ENCODE results near the gene MRPS18B. TPM values are rescaled to one million over a fixed set of nuclear protein-coding genes. Genes with fewer than 3 reads are reported as not detected.

The MRPS18B gene
- polyA plus RNA-seq, 3 donors, result 18.8 to 52.4 (median 45.2) TPM

DNA sequence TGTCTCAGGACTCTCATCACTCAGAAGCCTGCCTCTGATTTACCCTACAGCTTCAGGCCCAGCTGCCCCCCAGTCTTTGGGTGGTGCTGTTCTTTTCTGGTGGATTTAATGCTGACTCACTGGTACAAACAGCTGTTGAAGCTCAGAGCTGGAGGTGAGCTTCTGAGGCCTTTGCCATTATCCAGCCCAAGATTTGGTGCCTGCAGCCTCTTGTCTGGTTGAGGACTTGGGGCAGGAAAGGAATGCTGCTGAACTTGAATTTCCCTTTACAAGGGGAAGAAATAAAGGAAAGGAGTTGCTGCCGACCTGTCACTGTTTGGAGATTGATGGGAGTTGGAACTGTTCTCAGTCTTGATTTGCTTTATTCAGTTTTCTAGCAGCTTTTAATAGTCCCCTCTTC lies 26.6 kb upstream of the MRPS18B start:
- Mint-ChIP-seq H3K4me1 (no peaks in the 10 kb centered on the region), H3K4me3 (no peak overlapping the region), H3K27me3 (ENCODE audit: low read depth in 3 of 3) (peaks cover 0 to 2% (median 2%) of the 10 kb centered on the region in 3 donors), H3K9me3 (peaks cover 0 to 2% (median 0%) of the 10 kb centered on the region in 7 donors), H3K27ac (peak overlapping the region in 2 of 7 donors; percentile 38 to 46), H3K36me3 (peaks cover 67 to 94% of the 10 kb centered on the region in 2 donors)
- WGBS (ENCODE audit: insufficient coverage), result no CpG with 5 or more reads among the region's 1 CpG
- H3K4me2 ChIP-seq (replicated peaks; ENCODE audit: extremely low read depth, low read length, poor library complexity, severe bottlenecking), result no peak overlapping the region
- peak overlapping the region in 1 of 2 donors; percentile 45 for H3K27ac ChIP-seq (ENCODE audit: low read depth in 1 of 2, low read length in 2 of 2)
- no peak overlapping the region for H3K4me3 ChIP-seq (replicated peaks in 1 of 3; ENCODE audit: low read depth in 2 of 3, low read length in 3 of 3)
- no peaks in the 10 kb centered on the region for H3K27me3 ChIP-seq (ENCODE audit: control insufficient read depth in 2 of 2, insufficient read depth in 2 of 2, low read length in 2 of 2)
- H3K9ac ChIP-seq (ENCODE audit: insufficient read depth, low read length, poor library complexity, severe bottlenecking), result no peak overlapping the region
- H3K4me1 ChIP-seq (ENCODE audit: control insufficient read depth in 1 of 2, insufficient read depth in 2 of 2, low read length in 2 of 2), result no peaks in the 10 kb centered on the region
- intact Hi-C loops (cut with micrococcal nuclease), result loop anchor here in 1 of 2 donors (10.0 kb wide), 1 partner anchor 46 kb away; no protein-coding TSS in a partner anchor
- no peaks in the 10 kb centered on the region for H3K79me2 ChIP-seq (ENCODE audit: insufficient read depth, low read length)
- no peak for DNase-seq
- no peak overlapping the region for H2AFZ ChIP-seq (ENCODE audit: insufficient read depth, low read depth, low read length, poor library complexity, severe bottlenecking)
- TF ChIP-seq, protein P1, sequence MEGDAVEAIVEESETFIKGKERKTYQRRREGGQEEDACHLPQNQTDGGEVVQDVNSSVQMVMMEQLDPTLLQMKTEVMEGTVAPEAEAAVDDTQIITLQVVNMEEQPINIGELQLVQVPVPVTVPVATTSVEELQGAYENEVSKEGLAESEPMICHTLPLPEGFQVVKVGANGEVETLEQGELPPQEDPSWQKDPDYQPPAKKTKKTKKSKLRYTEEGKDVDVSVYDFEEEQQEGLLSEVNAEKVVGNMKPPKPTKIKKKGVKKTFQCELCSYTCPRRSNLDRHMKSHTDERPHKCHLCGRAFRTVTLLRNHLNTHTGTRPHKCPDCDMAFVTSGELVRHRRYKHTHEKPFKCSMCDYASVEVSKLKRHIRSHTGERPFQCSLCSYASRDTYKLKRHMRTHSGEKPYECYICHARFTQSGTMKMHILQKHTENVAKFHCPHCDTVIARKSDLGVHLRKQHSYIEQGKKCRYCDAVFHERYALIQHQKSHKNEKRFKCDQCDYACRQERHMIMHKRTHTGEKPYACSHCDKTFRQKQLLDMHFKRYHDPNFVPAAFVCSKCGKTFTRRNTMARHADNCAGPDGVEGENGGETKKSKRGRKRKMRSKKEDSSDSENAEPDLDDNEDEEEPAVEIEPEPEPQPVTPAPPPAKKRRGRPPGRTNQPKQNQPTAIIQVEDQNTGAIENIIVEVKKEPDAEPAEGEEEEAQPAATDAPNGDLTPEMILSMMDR (IDR thresholded peaks at IDR 0.05), result no peak
- peaks cover 62 to 92% of the 10 kb centered on the region in 2 donors for H3K36me3 ChIP-seq (replicated peaks in 1 of 2; ENCODE audit: control insufficient read depth in 1 of 2, insufficient read depth in 2 of 2, low read length in 2 of 2)
- H4K20me1 ChIP-seq (ENCODE audit: insufficient read depth, low read length), result peaks cover 31% of the 10 kb centered on the region
- H3K9me3 ChIP-seq (replicated peaks in 1 of 2; ENCODE audit: control insufficient read depth in 1 of 2, insufficient read depth in 1 of 2, low read length in 2 of 2), result no peaks in the 10 kb centered on the region

DNA sequence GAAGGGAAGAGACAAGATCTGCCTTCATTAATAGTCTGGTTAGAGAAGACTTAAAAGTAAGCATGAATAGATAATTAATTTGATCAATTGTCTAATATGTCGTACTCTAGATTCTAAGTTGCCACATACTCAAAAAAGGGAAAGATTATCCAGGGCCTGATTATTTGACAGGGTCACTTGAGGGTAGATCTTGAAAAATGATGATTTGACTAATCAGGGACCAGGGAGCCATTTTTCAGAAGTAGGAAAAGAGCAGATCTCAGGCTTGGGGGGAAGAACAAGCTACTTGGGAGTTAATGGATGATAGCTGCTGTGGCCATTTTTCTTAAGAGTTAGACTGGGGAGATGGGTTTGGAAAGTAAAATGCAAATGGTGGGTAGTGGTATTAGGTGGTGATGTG lies 25.4 kb upstream of the MRPS18B start:
- Histone ChIP-seq H3K4me1 (ENCODE audit: control insufficient read depth in 1 of 2, insufficient read depth in 2 of 2, low read length in 2 of 2) (no peaks in the 10 kb centered on the region), H3K79me2 (ENCODE audit: insufficient read depth, low read length) (no peaks in the 10 kb centered on the region), H3K4me3 (replicated peaks in 1 of 3; ENCODE audit: low read depth in 2 of 3, low read length in 3 of 3) (no peak overlapping the region), H3K27ac (ENCODE audit: low read depth in 1 of 2, low read length in 2 of 2) (no peak overlapping the region), H3K9me3 (replicated peaks in 1 of 2; ENCODE audit: control insufficient read depth in 1 of 2, insufficient read depth in 1 of 2, low read length in 2 of 2) (no peaks in the 10 kb centered on the region), H3K36me3 (replicated peaks in 1 of 2; ENCODE audit: control insufficient read depth in 1 of 2, insufficient read depth in 2 of 2, low read length in 2 of 2) (peaks cover 50 to 79% of the 10 kb centered on the region in 2 donors), H3K27me3 (ENCODE audit: control insufficient read depth in 2 of 2, insufficient read depth in 2 of 2, low read length in 2 of 2) (no peaks in the 10 kb centered on the region), H3K4me2 (replicated peaks; ENCODE audit: extremely low read depth, low read length, poor library complexity, severe bottlenecking) (no peak overlapping the region), H3K9ac (ENCODE audit: insufficient read depth, low read length, poor library complexity, severe bottlenecking) (no peak overlapping the region), H2AFZ (ENCODE audit: insufficient read depth, low read depth, low read length, poor library complexity, severe bottlenecking) (no peak overlapping the region), H4K20me1 (ENCODE audit: insufficient read depth, low read length) (peaks cover 31% of the 10 kb centered on the region)
- Mint-ChIP-seq H3K4me1 (peaks cover 2% of the 10 kb centered on the region), H3K27ac (peak overlapping the region in 2 of 7 donors; percentile 15 to 68), H3K27me3 (ENCODE audit: low read depth in 3 of 3) (no peaks in the 10 kb centered on the region), H3K4me3 (no peak overlapping the region), H3K36me3 (peaks cover 59 to 81% of the 10 kb centered on the region in 2 donors), H3K9me3 (peaks cover 0 to 2% (median 0%) of the 10 kb centered on the region in 7 donors)
- no CpG with 5 or more reads among the region's 1 CpG for WGBS (ENCODE audit: insufficient coverage)
- no peak for DNase-seq
- TF ChIP-seq, protein P1 (IDR thresholded peaks at IDR 0.05), result no peak
- intact Hi-C loops (cut with micrococcal nuclease), result loop anchor here in 1 of 2 donors (10.0 kb wide), 1 partner anchor 47 kb away; no protein-coding TSS in a partner anchor
